Trophoblast cell (in vitro differentiated cells and primary cell): ENCODE results near the gene OR2T33.
"Not testable (repeated sequence)": the region's sequence is repeated elsewhere in the genome, so short reads cannot be mapped to it uniquely, and the experiment has no call there.

ENCODE experiments used
- DNase-seq, 2 donors: peaks; one replicate each; pipeline ENCODE4 v3.0.0-alpha.2; 2016
- H2AFZ ChIP-seq: 2 replicates; pipeline ENCODE4 v1.6.1; 2013; ENCODE audit warnings: low read length, moderate library complexity, mild to moderate bottlenecking; ENCODE audit not compliant: insufficient read depth, poor library complexity
- H2AK5ac ChIP-seq: 2 replicates; pipeline ENCODE4 v1.6.1; 2013; ENCODE audit warnings: mild to moderate bottlenecking, low read length
- H2BK120ac ChIP-seq: 2 replicates; pipeline ENCODE4 v1.6.1; 2013; ENCODE audit warnings: low read length, mild to moderate bottlenecking, moderate library complexity; ENCODE audit not compliant: insufficient read depth, poor library complexity
- H2BK12ac ChIP-seq: 2 replicates; pipeline ENCODE4 v1.6.1; 2013; ENCODE audit warnings: mild to moderate bottlenecking, low read length, moderate library complexity
- H2BK5ac ChIP-seq: 2 replicates; pipeline ENCODE4 v1.6.1; 2013; ENCODE audit warnings: low read length, low read depth, moderate library complexity, mild to moderate bottlenecking; ENCODE audit not compliant: poor library complexity
- H3K14ac ChIP-seq: 2 replicates; pipeline ENCODE4 v1.6.1; 2013; ENCODE audit warnings: mild to moderate bottlenecking, low read length
- H3K18ac ChIP-seq: 2 replicates; pipeline ENCODE4 v1.6.1; 2013; ENCODE audit warnings: mild to moderate bottlenecking, low read length
- H3K23ac ChIP-seq: 2 replicates; pipeline ENCODE4 v1.6.1; 2013; ENCODE audit warnings: low read length
- H3K27ac ChIP-seq: 2 replicates; pipeline ENCODE4 v1.5.1; 2013; ENCODE audit warnings: low read depth, mild to moderate bottlenecking, inconsistent platforms, low read length, moderate library complexity
- H3K27me3 ChIP-seq: 2 replicates; pipeline ENCODE4 v1.6.1; 2013; ENCODE audit warnings: inconsistent platforms, mild to moderate bottlenecking, low read length, moderate library complexity; ENCODE audit not compliant: insufficient read depth
- H3K36me3 ChIP-seq, 2 experiments: 1 replicate in 1 of 2; 2 replicates in 1 of 2; pipeline ENCODE4 v1.6.1; 2013; ENCODE audit warnings: low read length in 2 of 2, mild to moderate bottlenecking in 2 of 2, moderate library complexity in 1 of 2; ENCODE audit not compliant: insufficient read depth in 2 of 2, control insufficient read depth in 1 of 2
- H3K4ac ChIP-seq: 2 replicates; pipeline ENCODE4 v1.6.1; 2013; ENCODE audit warnings: low read depth, mild to moderate bottlenecking, low read length, moderate library complexity
- H3K4me1 ChIP-seq, 2 experiments: 1 replicate in 1 of 2; 2 replicates in 1 of 2; pipeline ENCODE4 v1.6.1; 2013; ENCODE audit warnings: low read length in 2 of 2, mild to moderate bottlenecking in 2 of 2, moderate library complexity in 1 of 2; ENCODE audit not compliant: insufficient read depth in 2 of 2, control insufficient read depth in 1 of 2
- H3K4me2 ChIP-seq: 2 replicates; pipeline ENCODE4 v1.6.1; 2013; ENCODE audit warnings: inconsistent platforms, mild to moderate bottlenecking, low read length, moderate library complexity
- H3K4me3 ChIP-seq: 2 replicates; pipeline ENCODE4 v1.5.1; 2013; ENCODE audit warnings: mild to moderate bottlenecking, low read depth, low read length, inconsistent platforms
- H3K79me1 ChIP-seq: one replicate; pipeline ENCODE4 v1.6.1; 2013; ENCODE audit warnings: low read length
- H3K79me2 ChIP-seq: 2 replicates; pipeline ENCODE4 v1.6.1; 2013; ENCODE audit warnings: low read length, mild to moderate bottlenecking; ENCODE audit not compliant: control insufficient read depth, insufficient read depth, poor library complexity
- H3K9ac ChIP-seq: 2 replicates; pipeline ENCODE4 v1.6.1; 2013; ENCODE audit warnings: mild to moderate bottlenecking, low read length
- H3K9me3 ChIP-seq: 2 replicates; pipeline ENCODE4 v1.6.1; 2013; ENCODE audit warnings: low read depth, mild to moderate bottlenecking, control low read depth, inconsistent platforms, low read length; ENCODE audit not compliant: insufficient read depth
- H4K12ac ChIP-seq: 2 replicates; pipeline ENCODE4 v1.6.1; 2013; ENCODE audit warnings: low read depth, mild to moderate bottlenecking, low read length, moderate library complexity
- H4K8ac ChIP-seq: 2 replicates; pipeline ENCODE4 v1.6.1; 2013; ENCODE audit warnings: low read depth, mild to moderate bottlenecking, low read length, moderate library complexity
- H4K91ac ChIP-seq: one replicate; pipeline ENCODE4 v1.6.1; 2013; ENCODE audit warnings: low read depth, mild to moderate bottlenecking, low read length, moderate library complexity
- WGBS: extraction: QIAGEN DNeasy Blood & Tissue Kit; methylation state at CpG from one replicate; pipeline ENCODE4 v1.1.7; 2013; ENCODE audit warnings: missing lambda C conversion rate; ENCODE audit not compliant: insufficient read length, insufficient coverage; ENCODE audit errors: extremely low coverage; 5-methylcytosine and 5-hydroxymethylcytosine counted together

OR2T33 gene

GRCh38 chr1:248273225-248273624, 4.6 kb downstream of the OR2T33 start:
- H3K9ac ChIP-seq, H2BK120ac ChIP-seq, H3K9me3 ChIP-seq, H3K4me2 ChIP-seq, H3K79me2 ChIP-seq, H2BK12ac ChIP-seq, H3K18ac ChIP-seq, H2AFZ ChIP-seq, H3K4me1 ChIP-seq, H3K4ac ChIP-seq, DNase-seq, H3K23ac ChIP-seq, H3K27me3 ChIP-seq, H3K79me1 ChIP-seq, H3K14ac ChIP-seq, H4K91ac ChIP-seq, H4K8ac ChIP-seq, H3K27ac ChIP-seq, H3K36me3 ChIP-seq, H2AK5ac ChIP-seq, H3K4me3 ChIP-seq, H2BK5ac ChIP-seq, H4K12ac ChIP-seq: not testable (repeated sequence)
- no CpG with 5 or more reads among the region's 16 CpGs for WGBS

GRCh38 chr1:248268178-248268577, 9.6 kb downstream of the OR2T33 start:
- H3K27ac ChIP-seq, result no peak overlapping the region
- no peaks in the 10 kb centered on the region for H3K79me2 ChIP-seq
- H3K9me3 ChIP-seq, result peaks cover 2% of the 10 kb centered on the region
- H4K8ac ChIP-seq, result no peak overlapping the region
- no peaks in the 10 kb centered on the region for H3K79me1 ChIP-seq
- H3K14ac ChIP-seq, result no peak overlapping the region
- no peak overlapping the region for H2AFZ ChIP-seq
- no peak for DNase-seq
- H3K18ac ChIP-seq, result no peak overlapping the region
- H4K12ac ChIP-seq, result no peak overlapping the region
- H3K4me3 ChIP-seq, result no peak overlapping the region
- no peak overlapping the region for H3K9ac ChIP-seq
- no peak overlapping the region for H4K91ac ChIP-seq
- H2BK12ac ChIP-seq, result no peak overlapping the region
- no peak overlapping the region for H2BK120ac ChIP-seq
- H3K4me1 ChIP-seq, result no peaks in the 10 kb centered on the region
- no peak overlapping the region for H2BK5ac ChIP-seq
- H3K23ac ChIP-seq, result no peak overlapping the region
- H3K27me3 ChIP-seq, result no peaks in the 10 kb centered on the region
- H3K4me2 ChIP-seq, result no peak overlapping the region
- no peak overlapping the region for H3K4ac ChIP-seq
- WGBS, result no CpG with 5 or more reads among the region's 4 CpGs
- H3K36me3 ChIP-seq, result no peaks in the 10 kb centered on the region
- H2AK5ac ChIP-seq, result no peak overlapping the region

GRCh38 chr1:248259309-248259708, 18.5 kb downstream of the OR2T33 start:
- H3K23ac ChIP-seq, H3K4ac ChIP-seq, H4K12ac ChIP-seq, H3K9me3 ChIP-seq, H3K4me2 ChIP-seq, H2BK5ac ChIP-seq, H3K4me1 ChIP-seq, H2AFZ ChIP-seq, H3K36me3 ChIP-seq, H4K91ac ChIP-seq, H2BK12ac ChIP-seq, H3K27me3 ChIP-seq, H2BK120ac ChIP-seq, H3K9ac ChIP-seq, H3K27ac ChIP-seq, H4K8ac ChIP-seq, H2AK5ac ChIP-seq, H3K79me2 ChIP-seq, H3K14ac ChIP-seq, H3K4me3 ChIP-seq, H3K79me1 ChIP-seq, H3K18ac ChIP-seq, DNase-seq: not testable (repeated sequence)
- WGBS, result no CpG with 5 or more reads among the region's 1 CpG

GRCh38 chr1:248243204-248243603, 34.6 kb downstream of the OR2T33 start:
- no peak overlapping the region for H2BK120ac ChIP-seq
- no peak overlapping the region for H4K91ac ChIP-seq
- H3K4me3 ChIP-seq, result no peak overlapping the region
- no peak overlapping the region for H2AK5ac ChIP-seq
- H3K4ac ChIP-seq, result no peak overlapping the region
- H3K36me3 ChIP-seq, result no peaks in the 10 kb centered on the region
- DNase-seq, result peak; percentile 12 to 72
- no peak overlapping the region for H2BK5ac ChIP-seq
- no peaks in the 10 kb centered on the region for H3K79me2 ChIP-seq
- no peak overlapping the region for H2BK12ac ChIP-seq
- no peak overlapping the region for H3K18ac ChIP-seq
- no peak overlapping the region for H3K9ac ChIP-seq
- H3K4me1 ChIP-seq, result no peaks in the 10 kb centered on the region
- H4K8ac ChIP-seq, result no peak overlapping the region
- H3K4me2 ChIP-seq, result no peak overlapping the region
- H3K27me3 ChIP-seq, result no peaks in the 10 kb centered on the region
- H3K79me1 ChIP-seq, result no peaks in the 10 kb centered on the region
- H3K23ac ChIP-seq, result no peak overlapping the region
- no CpG with 5 or more reads among the region's 14 CpGs for WGBS
- H3K14ac ChIP-seq, result no peak overlapping the region
- no peak overlapping the region for H2AFZ ChIP-seq
- peaks cover 16% of the 10 kb centered on the region for H3K9me3 ChIP-seq
- no peak overlapping the region for H4K12ac ChIP-seq
- H3K27ac ChIP-seq, result no peak overlapping the region
